ENCODE data around the gene NUP188.
"Not testable (repeated sequence)": the region's sequence is repeated elsewhere in the genome, so short reads cannot be mapped to it uniquely, and the experiment has no call there.

The NUP188 gene

GRCh38 chr9:128943832-128944620 lies 3.5 kb upstream of the NUP188 start:
- no peak for DNase-seq

- not testable (repeated sequence) for DNase-seq
Observed at GRCh38 chr9:128944966-128945365, 2.5 kb upstream of the NUP188 start.

- DNase-seq, result no peak
Observed at GRCh38 chr9:128945798-128946501, 1.5 kb upstream of the NUP188 start.

GRCh38 chr9:128946571-128947276 lies 775 bp upstream of the NUP188 start:
- peak in 1 of 5 experiments; percentile 33 for DNase-seq

GRCh38 chr9:128947277-128947526 lies 297 bp upstream of the NUP188 start:
- DNase-seq, result peak in 1 of 5 experiments; percentile 8

- not testable (repeated sequence) for DNase-seq
Observed at GRCh38 chr9:128961403-128961802, 13.9 kb downstream of the NUP188 start.

- DNase-seq, result no peak
Observed at GRCh38 chr9:128969491-128969890, 22.0 kb downstream of the NUP188 start.

GRCh38 chr9:128972956-128973355 lies 25.5 kb downstream of the NUP188 start:
- DNase-seq, result no peak

- DNase-seq, result no peak
Observed at GRCh38 chr9:128979111-128979510, 31.6 kb downstream of the NUP188 start.

- no peak for DNase-seq
Observed at GRCh38 chr9:128983536-128983935, 36.0 kb downstream of the NUP188 start.

GRCh38 chr9:128986671-128987070 lies 39.2 kb downstream of the NUP188 start:
- no peak for DNase-seq

GRCh38 chr9:128987805-128988204 lies 40.3 kb downstream of the NUP188 start:
- DNase-seq, result no peak

GRCh38 chr9:128992995-128993394 lies 45.5 kb downstream of the NUP188 start:
- no peak for DNase-seq

- peak in 1 of 5 experiments; percentile 19 for DNase-seq
Observed at GRCh38 chr9:128995791-128996190, 48.3 kb downstream of the NUP188 start.

- no peak for DNase-seq
Observed at GRCh38 chr9:128998462-128998861, 51.0 kb downstream of the NUP188 start.

- DNase-seq, result no peak
Observed at GRCh38 chr9:128999581-129000206, 52.2 kb downstream of the NUP188 start.

- no peak for DNase-seq
Observed at GRCh38 chr9:129001504-129002325, 54.2 kb downstream of the NUP188 start.

GRCh38 chr9:129002992-129003391 lies 55.5 kb downstream of the NUP188 start:
- no peak for DNase-seq

- DNase-seq, result not testable (repeated sequence)
Observed at GRCh38 chr9:129004173-129004572, 56.7 kb downstream of the NUP188 start.

- DNase-seq, result no peak
Observed at GRCh38 chr9:129005336-129005997, 58.0 kb downstream of the NUP188 start.

GRCh38 chr9:129006328-129007034 lies 59.0 kb downstream of the NUP188 start:
- peak in 2 of 5 experiments; percentile 12 to 59 for DNase-seq
